Stomach (tissue), 4 donors: Measurements from ENCODE around the gene CHST11.

Source experiments
- EP300 ChIP-seq: sonication (generic); formaldehyde crosslinking; IDR thresholded peaks from one replicate; pipeline ENCODE4 v1.6.1; 2017; ENCODE audit warnings: antibody characterized with exemption
- POLR2A ChIP-seq, 4 donors: fragments of 450-650 bp; IDR thresholded peaks; one replicate each; pipeline ENCODE4 v1.6.1; 2016; ENCODE audit warnings: antibody characterized with exemption in 4 of 4, control low read depth in 2 of 4, mild to moderate bottlenecking in 1 of 4, moderate library complexity in 1 of 4
- POLR2AphosphoS5 ChIP-seq, 3 donors: sonication (generic); formaldehyde crosslinking; IDR thresholded peaks; one replicate each; pipeline ENCODE4 v1.6.1; 2016; ENCODE audit warnings: antibody characterized with exemption in 3 of 3
- TF ChIP-seq, protein P1 (sequence below), 7 experiments: fragments of 450-650 bp in 4 of 7; fragments of 200-600 bp in 3 of 7; sonication (generic) in 3 of 7; IDR thresholded peaks; one replicate each; pipeline ENCODE4 v1.5.1; 2016 to 2019; ENCODE audit warnings: antibody characterized with exemption in 7 of 7, control low read depth in 2 of 7, mild to moderate bottlenecking in 1 of 7

GRCh38 chr12:104521731-104522130, 65.0 kb downstream of the CHST11 start:
- TF ChIP-seq, protein P1, sequence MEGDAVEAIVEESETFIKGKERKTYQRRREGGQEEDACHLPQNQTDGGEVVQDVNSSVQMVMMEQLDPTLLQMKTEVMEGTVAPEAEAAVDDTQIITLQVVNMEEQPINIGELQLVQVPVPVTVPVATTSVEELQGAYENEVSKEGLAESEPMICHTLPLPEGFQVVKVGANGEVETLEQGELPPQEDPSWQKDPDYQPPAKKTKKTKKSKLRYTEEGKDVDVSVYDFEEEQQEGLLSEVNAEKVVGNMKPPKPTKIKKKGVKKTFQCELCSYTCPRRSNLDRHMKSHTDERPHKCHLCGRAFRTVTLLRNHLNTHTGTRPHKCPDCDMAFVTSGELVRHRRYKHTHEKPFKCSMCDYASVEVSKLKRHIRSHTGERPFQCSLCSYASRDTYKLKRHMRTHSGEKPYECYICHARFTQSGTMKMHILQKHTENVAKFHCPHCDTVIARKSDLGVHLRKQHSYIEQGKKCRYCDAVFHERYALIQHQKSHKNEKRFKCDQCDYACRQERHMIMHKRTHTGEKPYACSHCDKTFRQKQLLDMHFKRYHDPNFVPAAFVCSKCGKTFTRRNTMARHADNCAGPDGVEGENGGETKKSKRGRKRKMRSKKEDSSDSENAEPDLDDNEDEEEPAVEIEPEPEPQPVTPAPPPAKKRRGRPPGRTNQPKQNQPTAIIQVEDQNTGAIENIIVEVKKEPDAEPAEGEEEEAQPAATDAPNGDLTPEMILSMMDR (IDR thresholded peaks at IDR 0.05): no peak
- TF ChIP-seq POLR2A (IDR thresholded peaks at IDR 0.05) (no peak), POLR2AphosphoS5 (IDR thresholded peaks at IDR 0.05) (no peak), EP300 (no peak)
